Trophoblast cell (in vitro differentiated cells and primary cell): ENCODE measurements around the gene HAUS7.

Source experiments
- DNase-seq, 2 donors: peaks; one replicate each; pipeline ENCODE4 v3.0.0-alpha.2; 2016
- H2AFZ ChIP-seq: 2 replicates; pipeline ENCODE4 v1.6.1; 2013; ENCODE audit warnings: low read length, moderate library complexity, mild to moderate bottlenecking; ENCODE audit not compliant: insufficient read depth, poor library complexity
- H2AK5ac ChIP-seq: 2 replicates; pipeline ENCODE4 v1.6.1; 2013; ENCODE audit warnings: mild to moderate bottlenecking, low read length
- H2BK120ac ChIP-seq: 2 replicates; pipeline ENCODE4 v1.6.1; 2013; ENCODE audit warnings: low read length, mild to moderate bottlenecking, moderate library complexity; ENCODE audit not compliant: insufficient read depth, poor library complexity
- H2BK12ac ChIP-seq: 2 replicates; pipeline ENCODE4 v1.6.1; 2013; ENCODE audit warnings: mild to moderate bottlenecking, low read length, moderate library complexity
- H2BK5ac ChIP-seq: 2 replicates; pipeline ENCODE4 v1.6.1; 2013; ENCODE audit warnings: low read length, low read depth, moderate library complexity, mild to moderate bottlenecking; ENCODE audit not compliant: poor library complexity
- H3K14ac ChIP-seq: 2 replicates; pipeline ENCODE4 v1.6.1; 2013; ENCODE audit warnings: mild to moderate bottlenecking, low read length
- H3K18ac ChIP-seq: 2 replicates; pipeline ENCODE4 v1.6.1; 2013; ENCODE audit warnings: mild to moderate bottlenecking, low read length
- H3K23ac ChIP-seq: 2 replicates; pipeline ENCODE4 v1.6.1; 2013; ENCODE audit warnings: low read length
- H3K27ac ChIP-seq: 2 replicates; pipeline ENCODE4 v1.5.1; 2013; ENCODE audit warnings: low read depth, mild to moderate bottlenecking, inconsistent platforms, low read length, moderate library complexity
- H3K27me3 ChIP-seq: 2 replicates; pipeline ENCODE4 v1.6.1; 2013; ENCODE audit warnings: inconsistent platforms, mild to moderate bottlenecking, low read length, moderate library complexity; ENCODE audit not compliant: insufficient read depth
- H3K36me3 ChIP-seq, 2 experiments: 1 replicate in 1 of 2; 2 replicates in 1 of 2; pipeline ENCODE4 v1.6.1; 2013; ENCODE audit warnings: low read length in 2 of 2, mild to moderate bottlenecking in 2 of 2, moderate library complexity in 1 of 2; ENCODE audit not compliant: insufficient read depth in 2 of 2, control insufficient read depth in 1 of 2
- H3K4ac ChIP-seq: 2 replicates; pipeline ENCODE4 v1.6.1; 2013; ENCODE audit warnings: low read depth, mild to moderate bottlenecking, low read length, moderate library complexity
- H3K4me1 ChIP-seq, 2 experiments: 1 replicate in 1 of 2; 2 replicates in 1 of 2; pipeline ENCODE4 v1.6.1; 2013; ENCODE audit warnings: low read length in 2 of 2, mild to moderate bottlenecking in 2 of 2, moderate library complexity in 1 of 2; ENCODE audit not compliant: insufficient read depth in 2 of 2, control insufficient read depth in 1 of 2
- H3K4me2 ChIP-seq: 2 replicates; pipeline ENCODE4 v1.6.1; 2013; ENCODE audit warnings: inconsistent platforms, mild to moderate bottlenecking, low read length, moderate library complexity
- H3K4me3 ChIP-seq: 2 replicates; pipeline ENCODE4 v1.5.1; 2013; ENCODE audit warnings: mild to moderate bottlenecking, low read depth, low read length, inconsistent platforms
- H3K79me1 ChIP-seq: one replicate; pipeline ENCODE4 v1.6.1; 2013; ENCODE audit warnings: low read length
- H3K79me2 ChIP-seq: 2 replicates; pipeline ENCODE4 v1.6.1; 2013; ENCODE audit warnings: low read length, mild to moderate bottlenecking; ENCODE audit not compliant: control insufficient read depth, insufficient read depth, poor library complexity
- H3K9ac ChIP-seq: 2 replicates; pipeline ENCODE4 v1.6.1; 2013; ENCODE audit warnings: mild to moderate bottlenecking, low read length
- H3K9me3 ChIP-seq: 2 replicates; pipeline ENCODE4 v1.6.1; 2013; ENCODE audit warnings: low read depth, mild to moderate bottlenecking, control low read depth, inconsistent platforms, low read length; ENCODE audit not compliant: insufficient read depth
- H4K12ac ChIP-seq: 2 replicates; pipeline ENCODE4 v1.6.1; 2013; ENCODE audit warnings: low read depth, mild to moderate bottlenecking, low read length, moderate library complexity
- H4K8ac ChIP-seq: 2 replicates; pipeline ENCODE4 v1.6.1; 2013; ENCODE audit warnings: low read depth, mild to moderate bottlenecking, low read length, moderate library complexity
- H4K91ac ChIP-seq: one replicate; pipeline ENCODE4 v1.6.1; 2013; ENCODE audit warnings: low read depth, mild to moderate bottlenecking, low read length, moderate library complexity
- WGBS: extraction: QIAGEN DNeasy Blood & Tissue Kit; methylation state at CpG from one replicate; pipeline ENCODE4 v1.1.7; 2013; ENCODE audit warnings: missing lambda C conversion rate; ENCODE audit not compliant: insufficient read length, insufficient coverage; ENCODE audit errors: extremely low coverage; 5-methylcytosine and 5-hydroxymethylcytosine counted together

Gene HAUS7

DNA sequence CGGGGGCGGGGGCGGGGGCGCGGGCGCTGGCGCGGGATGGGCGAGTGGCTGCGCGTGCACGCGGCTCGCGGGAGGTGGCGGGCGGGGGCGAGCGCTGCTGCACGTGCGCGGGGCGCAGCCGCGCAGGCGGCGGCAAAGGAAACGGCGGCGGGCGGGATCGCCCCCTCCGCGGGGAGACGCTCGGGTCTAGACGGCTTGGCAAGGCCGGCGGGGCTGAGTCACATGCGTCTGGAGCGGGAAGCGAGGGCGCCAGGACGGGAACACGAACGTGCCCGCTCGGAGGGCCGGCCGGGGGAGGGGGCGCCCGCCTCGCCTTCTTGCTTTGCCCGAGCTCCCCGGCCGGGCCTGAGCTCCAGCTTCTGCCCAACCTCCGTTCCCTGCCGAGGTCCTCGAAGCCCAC, 4.3 kb upstream of the HAUS7 start:
- Histone ChIP-seq H4K91ac (peak overlapping the region; percentile 60), H3K27me3 (no peaks in the 10 kb centered on the region), H3K4me2 (peak overlapping the region; percentile 10), H4K12ac (peak overlapping the region; percentile 70), H2BK12ac (no peak overlapping the region), H3K23ac (no peak overlapping the region), H2BK5ac (no peak overlapping the region), H3K14ac (no peak overlapping the region), H3K79me2 (no peaks in the 10 kb centered on the region), H3K36me3 (no peaks in the 10 kb centered on the region), H2BK120ac (peak overlapping the region; percentile 6), H3K27ac (no peak overlapping the region), H2AFZ (no peak overlapping the region), H3K9ac (no peak overlapping the region), H3K4ac (no peak overlapping the region), H3K79me1 (peaks cover 21% of the 10 kb centered on the region), H2AK5ac (no peak overlapping the region), H3K18ac (peak overlapping the region; percentile 2), H3K4me3 (no peak overlapping the region), H3K9me3 (no peaks in the 10 kb centered on the region), H3K4me1 (peaks cover 21 to 27% of the 10 kb centered on the region in 2 experiments), H4K8ac (peak overlapping the region; percentile 20)
- peak; percentile 79 for DNase-seq
- WGBS = no CpG with 5 or more reads among the region's 59 CpGs

DNA sequence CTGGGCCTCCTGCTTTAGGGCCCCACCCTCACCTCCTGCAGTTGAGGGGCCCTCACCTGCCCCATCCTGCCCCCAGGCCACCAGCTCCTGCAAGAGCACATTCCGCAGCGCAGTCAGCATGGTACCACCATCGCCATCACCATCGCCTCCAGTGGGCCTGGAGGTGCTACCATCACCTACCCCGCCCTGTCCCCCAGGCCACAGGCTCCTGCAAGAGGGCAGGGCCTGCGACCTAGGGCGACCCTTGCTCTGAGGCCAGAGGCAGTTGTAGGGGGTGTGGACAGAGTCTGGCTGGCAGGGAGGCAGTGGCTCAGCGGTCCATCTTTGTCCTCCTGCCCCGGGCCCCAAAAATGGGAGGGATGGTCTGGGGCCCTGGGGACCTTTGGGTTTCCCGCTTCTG, 3.9 kb upstream of the HAUS7 start:
- Histone ChIP-seq H3K23ac (no peak overlapping the region), H3K79me2 (no peaks in the 10 kb centered on the region), H3K79me1 (peaks cover 21% of the 10 kb centered on the region), H3K9ac (no peak overlapping the region), H2BK12ac (no peak overlapping the region), H3K14ac (no peak overlapping the region), H2BK5ac (no peak overlapping the region), H3K27me3 (no peaks in the 10 kb centered on the region), H3K36me3 (no peaks in the 10 kb centered on the region), H2BK120ac (no peak overlapping the region), H3K4ac (no peak overlapping the region), H3K27ac (no peak overlapping the region), H4K12ac (no peak overlapping the region), H3K4me2 (no peak overlapping the region), H4K91ac (peak overlapping the region; percentile 39), H2AFZ (no peak overlapping the region), H3K18ac (no peak overlapping the region), H2AK5ac (no peak overlapping the region), H3K4me1 (peaks cover 25 to 31% of the 10 kb centered on the region in 2 experiments), H3K9me3 (no peaks in the 10 kb centered on the region), H4K8ac (no peak overlapping the region), H3K4me3 (no peak overlapping the region)
- peak; percentile 86 to 87 for DNase-seq
- WGBS = no CpG with 5 or more reads among the region's 10 CpGs

DNA sequence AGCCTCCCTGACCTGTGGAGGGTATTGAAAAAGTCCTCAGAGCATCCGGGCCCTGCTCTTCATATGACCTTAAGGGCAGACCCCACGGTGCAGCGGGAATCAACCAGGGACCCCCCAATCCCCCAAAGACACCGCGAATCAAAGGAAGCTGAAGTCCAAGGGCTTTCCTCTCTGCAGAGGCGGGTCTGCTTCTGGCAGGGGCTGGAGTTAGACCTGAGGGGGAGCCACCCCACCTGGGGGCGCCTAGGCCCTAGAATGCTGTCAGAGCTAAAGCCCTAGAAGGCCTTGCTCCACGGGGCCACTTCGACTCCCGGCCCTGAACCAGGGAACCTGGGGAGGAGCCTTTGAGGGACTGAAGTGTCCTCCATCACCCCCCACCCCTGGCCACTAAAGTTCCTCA, 2.8 kb upstream of the HAUS7 start:
- no peak overlapping the region for H3K18ac ChIP-seq

DNA sequence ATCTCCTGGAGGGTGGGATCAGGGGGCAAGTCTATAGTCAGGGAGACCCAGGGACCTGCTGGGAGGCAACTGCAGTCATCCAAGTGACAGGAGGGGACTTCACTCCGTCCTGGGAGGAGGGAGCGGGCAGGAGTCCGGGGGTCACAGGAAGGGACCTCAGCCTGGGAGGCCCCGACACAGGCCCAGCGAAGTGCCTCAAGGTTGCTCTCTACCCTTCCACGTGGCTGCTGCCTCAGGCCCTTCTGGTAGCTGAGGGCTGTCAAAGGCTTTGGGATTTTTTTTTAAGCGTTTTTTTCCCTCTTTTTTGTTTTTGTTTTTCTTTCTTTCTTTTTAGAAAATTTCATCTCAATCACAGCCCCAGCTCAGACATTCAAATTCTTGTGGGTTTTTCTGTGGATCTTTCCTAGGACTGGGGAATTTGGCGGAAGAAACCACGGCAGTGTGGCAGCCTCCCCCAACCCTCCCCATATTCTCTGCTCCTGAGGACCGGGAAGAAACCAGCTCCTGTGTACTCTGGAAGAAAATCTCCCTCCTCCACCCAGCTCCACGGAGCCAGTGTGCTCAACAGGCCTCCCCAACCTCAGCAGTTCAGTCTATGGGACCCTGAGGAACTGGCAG, 1.4 kb upstream of the HAUS7 start:
- peak overlapping the region; percentile 20 for H2BK120ac ChIP-seq
- H3K27me3 ChIP-seq = no peaks in the 10 kb centered on the region
- no peak overlapping the region for H2AFZ ChIP-seq
- H3K36me3 ChIP-seq = peaks cover 0 to 5% of the 10 kb centered on the region in 2 experiments
- H2BK5ac ChIP-seq = no peak overlapping the region
- peak overlapping the region; percentile 33 for H2BK12ac ChIP-seq
- peak overlapping the region; percentile 11 for H4K8ac ChIP-seq
- H3K14ac ChIP-seq = peak overlapping the region; percentile 70
- DNase-seq = no peak
- no peaks in the 10 kb centered on the region for H3K79me2 ChIP-seq
- no peak overlapping the region for H3K18ac ChIP-seq
- peaks cover 19% of the 10 kb centered on the region for H3K79me1 ChIP-seq
- H3K9me3 ChIP-seq = no peaks in the 10 kb centered on the region
- H3K4ac ChIP-seq = peak overlapping the region; percentile 6
- H3K4me1 ChIP-seq = peaks cover 23 to 24% of the 10 kb centered on the region in 2 experiments
- no peak overlapping the region for H3K23ac ChIP-seq
- H3K9ac ChIP-seq = no peak overlapping the region
- peak overlapping the region; percentile 84 for H2AK5ac ChIP-seq
- H3K27ac ChIP-seq = no peak overlapping the region
- peak overlapping the region; percentile 75 for H4K91ac ChIP-seq
- no peak overlapping the region for H3K4me3 ChIP-seq
- WGBS = no CpG with 5 or more reads among the region's 11 CpGs
- H3K4me2 ChIP-seq = no peak overlapping the region
- no peak overlapping the region for H4K12ac ChIP-seq

More for the DNA sequence above, 2.8 kb upstream of the HAUS7 start:
- Histone ChIP-seq H3K79me2 (no peaks in the 10 kb centered on the region), H3K9me3 (no peaks in the 10 kb centered on the region), H4K12ac (no peak overlapping the region), H3K27me3 (no peaks in the 10 kb centered on the region), H2AFZ (no peak overlapping the region), H2BK120ac (no peak overlapping the region), H4K91ac (peak overlapping the region; percentile 59), H3K79me1 (peaks cover 21% of the 10 kb centered on the region), H3K4me3 (no peak overlapping the region), H4K8ac (no peak overlapping the region), H2BK12ac (peak overlapping the region; percentile 48), H3K14ac (no peak overlapping the region), H3K9ac (no peak overlapping the region), H2AK5ac (no peak overlapping the region), H3K23ac (no peak overlapping the region), H3K27ac (no peak overlapping the region), H3K4me1 (peaks cover 25 to 31% of the 10 kb centered on the region in 2 experiments), H3K4ac (no peak overlapping the region), H2BK5ac (no peak overlapping the region), H3K36me3 (peaks cover 0 to 5% of the 10 kb centered on the region in 2 experiments), H3K4me2 (no peak overlapping the region)
- WGBS = no CpG with 5 or more reads among the region's 10 CpGs
- no peak for DNase-seq
